Natural killer cell (primary cell): ENCODE results near the gene CARD11. TPM values are rescaled to one million over a fixed set of nuclear protein-coding genes. Genes with fewer than 3 reads are reported as not detected.
A peak's percentile ranks its signal among the peaks of the same experiment; 100 is the strongest.

ENCODE experiments used
- ATAC-seq, 3 donors: fragments of 150-1000 bp in 2 of 3; fragments of 200-7000 bp in 1 of 3; cut with Tn5 transposase; 1 replicate in 1 of 3; 2 replicates in 2 of 3; pipeline ENCODE4 v1.10.0; 2021; ENCODE audit warnings: mild to moderate bottlenecking in 2 of 3, moderate library complexity in 2 of 3
- DNase-seq, 2 donors: peaks; one replicate each; pipeline versions ENCODE4 v3.0.0 to v3.0.0-alpha.2; 2013 to 2021; ENCODE audit warnings: mixed read lengths in 1 of 2
- H3K27ac ChIP-seq: one replicate; pipeline ENCODE4 v1.5.1; 2013; ENCODE audit warnings: mild to moderate bottlenecking, low read length
- H3K27me3 ChIP-seq: one replicate; pipeline ENCODE4 v1.6.1; 2013; ENCODE audit warnings: low read length; ENCODE audit not compliant: control insufficient read depth, insufficient read depth
- H3K36me3 ChIP-seq: one replicate; pipeline ENCODE4 v1.6.1; 2013; ENCODE audit warnings: low read length; ENCODE audit not compliant: control insufficient read depth, insufficient read depth
- H3K4me1 ChIP-seq: one replicate; pipeline ENCODE4 v1.6.1; 2013; ENCODE audit warnings: low read length; ENCODE audit not compliant: control insufficient read depth, insufficient read depth
- H3K4me3 ChIP-seq: one replicate; pipeline ENCODE4 v1.5.1; 2013; ENCODE audit warnings: low read length
- H3K9me3 ChIP-seq: one replicate; pipeline ENCODE4 v1.6.1; 2013; ENCODE audit warnings: low read length; ENCODE audit not compliant: control insufficient read depth, insufficient read depth
- H3K27ac Mint-ChIP-seq, 2 donors: one replicate each; pipeline ENCODE4 v1.8.0; 2022; ENCODE audit warnings: mild to moderate bottlenecking in 2 of 2, mixed read lengths in 2 of 2, moderate library complexity in 1 of 2
- H3K27me3 Mint-ChIP-seq, 2 donors: one replicate each; pipeline ENCODE4 v1.8.0; 2022; ENCODE audit warnings: low read depth in 2 of 2, mixed read lengths in 2 of 2
- H3K36me3 Mint-ChIP-seq: one replicate; pipeline ENCODE4 v1.8.0; 2022; ENCODE audit warnings: mixed read lengths
- H3K4me1 Mint-ChIP-seq, 2 donors: one replicate each; pipeline ENCODE4 v1.8.0; 2022; ENCODE audit warnings: mixed read lengths in 2 of 2
- H3K4me3 Mint-ChIP-seq: one replicate; pipeline ENCODE4 v1.8.0; 2022; ENCODE audit warnings: mild to moderate bottlenecking, moderate library complexity, mixed read lengths
- H3K9me3 Mint-ChIP-seq, 2 donors: one replicate each; pipeline ENCODE4 v1.8.0; 2022; ENCODE audit warnings: mixed read lengths in 2 of 2
- WGBS: methylation state at CpG from one replicate; pipeline ENCODE4 v1.1.7; 2013; ENCODE audit warnings: missing lambda C conversion rate; ENCODE audit not compliant: insufficient coverage; 5-methylcytosine and 5-hydroxymethylcytosine counted together
- intact Hi-C: fragments of 100-400 bp; cut with micrococcal nuclease; formaldehyde crosslinking; loops from one replicate; pipeline ENCODE4 v1.14.2; 2022
- total RNA-seq, 4 donors: library from RNA; stranded (reverse); fragments of 120-200 nt in 1 of 4; gene quantifications; one replicate each; pipeline versions ENCODE4 v1.2.3 to v1.2.4, GENCODE V29; 2013 to 2022
- TF ChIP-seq, protein P1 (sequence below): fragments of 200-600 bp; IDR thresholded peaks from one replicate; pipeline ENCODE4 v1.8.0; 2022; ENCODE audit warnings: antibody characterized with exemption

CARD11 gene
- total RNA-seq, 3 donors from 2014 or later (not counting 1 experiment from before 2014, with no cell fraction given) = 196 to 233 (median 199) TPM

DNA sequence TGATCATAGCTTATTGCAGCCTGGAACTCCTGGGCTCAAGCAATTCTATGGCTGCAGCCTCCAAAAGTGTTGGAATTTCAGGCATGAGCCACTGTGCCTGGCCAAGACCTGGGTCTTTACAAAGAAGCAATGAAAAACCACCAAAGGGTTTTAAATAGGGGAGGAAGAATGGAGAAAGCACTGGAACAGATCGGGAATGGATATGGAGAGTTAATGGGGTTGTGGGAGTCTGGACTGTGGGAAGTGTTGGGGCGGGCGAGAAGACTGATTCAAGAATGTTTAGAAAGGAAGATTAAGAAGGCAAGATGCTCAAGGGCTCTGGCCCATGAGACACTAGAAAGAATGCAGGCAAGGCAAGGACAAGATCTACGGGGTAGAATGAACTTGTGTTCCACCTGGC, 98.5 kb downstream of the CARD11 start:
- Histone ChIP-seq H3K27ac (no peak overlapping the region), H3K9me3 (no peaks in the 10 kb centered on the region), H3K4me3 (no peak overlapping the region), H3K27me3 (no peaks in the 10 kb centered on the region), H3K4me1 (no peaks in the 10 kb centered on the region), H3K36me3 (peaks cover 62% of the 10 kb centered on the region)
- Mint-ChIP-seq H3K9me3 (no peaks in the 10 kb centered on the region), H3K36me3 (peaks cover 28% of the 10 kb centered on the region), H3K27me3 (no peaks in the 10 kb centered on the region), H3K4me1 (peaks cover 35 to 45% of the 10 kb centered on the region in 2 donors), H3K4me3 (no peak overlapping the region), H3K27ac (peak overlapping the region; percentile 67 to 71)
- TF ChIP-seq, protein P1, sequence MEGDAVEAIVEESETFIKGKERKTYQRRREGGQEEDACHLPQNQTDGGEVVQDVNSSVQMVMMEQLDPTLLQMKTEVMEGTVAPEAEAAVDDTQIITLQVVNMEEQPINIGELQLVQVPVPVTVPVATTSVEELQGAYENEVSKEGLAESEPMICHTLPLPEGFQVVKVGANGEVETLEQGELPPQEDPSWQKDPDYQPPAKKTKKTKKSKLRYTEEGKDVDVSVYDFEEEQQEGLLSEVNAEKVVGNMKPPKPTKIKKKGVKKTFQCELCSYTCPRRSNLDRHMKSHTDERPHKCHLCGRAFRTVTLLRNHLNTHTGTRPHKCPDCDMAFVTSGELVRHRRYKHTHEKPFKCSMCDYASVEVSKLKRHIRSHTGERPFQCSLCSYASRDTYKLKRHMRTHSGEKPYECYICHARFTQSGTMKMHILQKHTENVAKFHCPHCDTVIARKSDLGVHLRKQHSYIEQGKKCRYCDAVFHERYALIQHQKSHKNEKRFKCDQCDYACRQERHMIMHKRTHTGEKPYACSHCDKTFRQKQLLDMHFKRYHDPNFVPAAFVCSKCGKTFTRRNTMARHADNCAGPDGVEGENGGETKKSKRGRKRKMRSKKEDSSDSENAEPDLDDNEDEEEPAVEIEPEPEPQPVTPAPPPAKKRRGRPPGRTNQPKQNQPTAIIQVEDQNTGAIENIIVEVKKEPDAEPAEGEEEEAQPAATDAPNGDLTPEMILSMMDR = no peak
- WGBS = 96% methylated on average over 4 of the region's 4 CpGs
- DNase-seq (no peak), ATAC-seq (no peak)
- intact Hi-C loops = loop anchor here (5.0 kb wide), 1 partner anchor 37 kb away; no protein-coding TSS in a partner anchor

DNA sequence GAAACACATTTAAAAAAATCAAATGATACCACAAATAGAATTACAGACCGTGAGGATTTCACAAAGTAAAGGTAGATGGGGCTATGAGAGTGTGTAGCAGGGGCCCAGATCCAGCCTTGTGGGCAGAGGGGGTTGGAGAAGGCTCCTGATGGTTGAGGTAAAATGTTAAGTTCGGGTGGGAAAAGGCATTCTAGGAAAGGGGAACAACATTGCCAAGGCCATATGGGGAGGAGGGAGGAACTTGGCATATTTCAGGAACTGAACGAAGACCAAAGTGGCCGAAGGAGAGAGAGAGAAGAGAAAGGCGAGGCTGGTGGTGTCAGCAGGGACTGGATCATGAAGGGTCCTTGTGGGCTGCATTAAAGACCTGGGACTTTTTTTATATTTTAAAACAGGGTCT, 98.9 kb downstream of the CARD11 start:
- Mint-ChIP-seq H3K4me3 (no peak overlapping the region), H3K9me3 (no peaks in the 10 kb centered on the region), H3K27me3 (no peaks in the 10 kb centered on the region), H3K27ac (peak overlapping the region; percentile 67 to 71), H3K36me3 (peaks cover 27% of the 10 kb centered on the region), H3K4me1 (peaks cover 36 to 44% of the 10 kb centered on the region in 2 donors)
- Histone ChIP-seq H3K27ac (no peak overlapping the region), H3K9me3 (no peaks in the 10 kb centered on the region), H3K4me3 (no peak overlapping the region), H3K4me1 (no peaks in the 10 kb centered on the region), H3K36me3 (peaks cover 66% of the 10 kb centered on the region), H3K27me3 (no peaks in the 10 kb centered on the region)
- DNase-seq = no peak
- no peak for ATAC-seq
- intact Hi-C loops = loop anchor here (5.0 kb wide), 1 partner anchor 38 kb away; no protein-coding TSS in a partner anchor
- TF ChIP-seq, protein P1 = no peak
- WGBS = 90% methylated on average over 5 of the region's 5 CpGs

DNA sequence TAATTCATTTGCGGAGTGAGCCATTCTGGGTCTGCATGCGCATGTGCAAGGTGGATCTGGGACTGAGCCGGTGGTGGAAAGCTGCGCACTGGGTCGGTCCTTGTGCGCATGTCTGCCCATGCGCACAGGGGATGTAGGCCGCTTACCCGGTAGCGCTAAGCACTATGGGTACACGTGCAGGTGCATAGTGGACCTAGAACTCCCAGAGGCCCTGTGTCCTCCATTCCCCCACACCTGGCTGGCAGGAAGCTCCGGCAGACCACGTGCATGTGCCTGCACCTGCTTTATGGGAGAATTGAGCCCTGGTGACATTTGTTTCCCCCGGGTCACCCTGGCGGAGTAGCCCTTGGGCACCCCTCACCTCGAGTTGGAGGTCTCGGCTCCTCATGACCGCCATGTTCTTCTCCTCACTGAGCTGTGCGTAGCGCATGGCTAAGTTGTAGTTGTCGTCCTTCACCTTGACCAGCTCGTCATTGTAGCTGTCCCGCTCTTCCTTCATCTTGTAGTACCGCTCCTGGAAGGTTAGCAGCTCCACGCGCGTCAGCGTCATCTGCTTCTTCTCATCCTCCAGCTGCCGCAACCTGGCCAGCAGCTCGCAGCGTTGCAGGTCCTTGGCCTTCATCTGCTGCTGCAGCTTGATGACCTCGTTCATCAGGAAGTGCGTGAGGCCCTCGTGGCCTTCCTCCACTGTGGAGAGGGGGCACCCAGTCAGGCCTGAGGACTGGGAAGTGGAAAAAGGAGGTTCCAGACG, 99.6 kb downstream of the CARD11 start:
- WGBS = 95% methylated on average over 35 of the region's 35 CpGs
- peak overlapping the region; percentile 67 to 71 for H3K27ac Mint-ChIP-seq
- Histone ChIP-seq H3K4me3 (no peak overlapping the region), H3K27ac (no peak overlapping the region), H3K36me3 (peaks cover 73% of the 10 kb centered on the region), H3K4me1 (no peaks in the 10 kb centered on the region), H3K9me3 (no peaks in the 10 kb centered on the region), H3K27me3 (no peaks in the 10 kb centered on the region)
- intact Hi-C loops = no loop called here
- peaks cover 27% of the 10 kb centered on the region for H3K36me3 Mint-ChIP-seq
- H3K27me3 Mint-ChIP-seq = no peaks in the 10 kb centered on the region
- H3K9me3 Mint-ChIP-seq = no peaks in the 10 kb centered on the region
- H3K4me1 Mint-ChIP-seq = peaks cover 31 to 38% of the 10 kb centered on the region in 2 donors
- ATAC-seq (no peak), DNase-seq (no peak)
- H3K4me3 Mint-ChIP-seq = no peak overlapping the region
- TF ChIP-seq, protein P1 = no peak
